ENCODE results near the gene SLC8B1.
A peak's percentile ranks its signal among the peaks of the same experiment; 100 is the strongest.

SLC8B1 gene

GRCh38 chr12:113292091-113292490 is 42.8 kb downstream of the SLC8B1 start:
- DNase-seq = no peak

GRCh38 chr12:113291586-113291985 is 43.3 kb downstream of the SLC8B1 start:
- DNase-seq = no peak

GRCh38 chr12:113290506-113290905 is 44.4 kb downstream of the SLC8B1 start:
- no peak for DNase-seq

- DNase-seq = no peak
Measured at GRCh38 chr12:113289361-113289760, 45.5 kb downstream of the SLC8B1 start.

GRCh38 chr12:113287899-113288282 is 47.0 kb downstream of the SLC8B1 start:
- no peak for DNase-seq

GRCh38 chr12:113287146-113287898 is 47.6 kb downstream of the SLC8B1 start:
- no peak for DNase-seq

- no peak for DNase-seq
Measured at GRCh38 chr12:113286712-113287111, 48.2 kb downstream of the SLC8B1 start.

- DNase-seq = no peak
Measured at GRCh38 chr12:113285679-113286610, 49.0 kb downstream of the SLC8B1 start.

- no peak for DNase-seq
Measured at GRCh38 chr12:113284751-113285150, 50.2 kb downstream of the SLC8B1 start.

DNA sequence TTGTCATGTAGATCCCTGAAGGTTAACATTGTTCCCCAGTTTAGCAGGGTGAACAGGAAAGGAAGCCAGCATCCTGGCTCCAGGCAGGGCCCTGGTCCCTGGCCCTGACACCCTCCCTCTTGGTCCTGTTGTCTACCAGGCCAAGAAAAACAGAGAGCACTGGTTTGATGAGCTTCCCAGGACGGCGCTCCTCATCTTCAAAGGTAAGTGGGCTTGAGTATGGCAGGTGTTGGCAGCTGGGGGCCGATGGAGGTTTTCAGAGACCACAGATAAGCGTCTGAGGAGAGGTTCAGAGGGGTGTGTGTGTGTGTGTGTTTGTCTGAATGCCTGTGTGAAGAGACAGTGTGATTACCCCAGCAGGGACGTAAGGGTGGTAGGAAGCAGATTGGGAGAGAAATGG is 56.3 kb downstream of the SLC8B1 start:
- no peak for DNase-seq

DNA sequence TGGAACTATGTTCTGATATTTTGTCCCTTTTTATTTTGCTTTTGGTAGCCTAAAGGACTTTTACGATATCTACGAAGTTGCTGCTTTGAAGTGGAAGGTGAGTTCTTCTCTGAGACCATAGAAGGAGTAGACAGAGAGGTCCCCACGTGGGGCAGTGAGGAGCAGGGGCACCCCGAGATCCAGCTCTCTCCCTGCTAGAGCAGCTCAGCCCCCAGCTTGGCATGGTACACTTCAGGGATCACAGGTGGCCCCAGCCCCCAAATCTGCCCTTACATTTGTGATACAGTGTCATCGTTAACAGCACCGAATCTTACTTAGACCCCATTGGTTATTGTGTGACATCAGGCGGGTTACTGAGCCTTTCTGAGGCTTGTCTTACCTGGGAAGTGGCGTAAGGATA is 56.8 kb downstream of the SLC8B1 start:
- no peak for DNase-seq

GRCh38 chr12:113277511-113277910 is 57.4 kb downstream of the SLC8B1 start:
- no peak for DNase-seq

DNA sequence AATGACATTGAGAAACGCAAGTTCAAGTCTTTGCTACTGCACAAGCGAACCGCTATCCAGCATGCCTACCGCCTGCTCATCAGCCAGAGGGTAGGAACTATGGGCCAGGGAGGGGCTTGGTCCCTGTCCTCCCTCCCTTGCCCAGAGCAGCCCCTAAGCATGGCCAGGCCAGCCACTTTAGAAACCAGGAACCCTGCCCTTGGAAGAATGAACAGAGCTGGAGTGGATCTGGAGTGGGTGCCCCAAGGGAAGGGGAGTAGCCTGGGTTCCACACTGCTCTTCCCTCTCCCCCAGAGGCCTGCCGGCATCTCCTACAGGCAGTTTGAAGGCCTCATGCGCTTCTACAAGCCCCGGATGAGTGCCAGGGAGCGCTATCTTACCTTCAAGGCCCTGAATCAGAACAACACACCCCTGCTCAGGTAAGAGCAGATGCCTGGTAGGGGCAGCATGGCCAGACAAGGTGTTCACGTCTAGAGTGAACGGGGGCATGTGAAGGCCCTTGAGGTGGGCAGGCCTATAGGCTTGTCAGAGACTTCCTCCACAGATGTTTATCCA is 57.9 kb downstream of the SLC8B1 start:
- no peak for DNase-seq

DNA sequence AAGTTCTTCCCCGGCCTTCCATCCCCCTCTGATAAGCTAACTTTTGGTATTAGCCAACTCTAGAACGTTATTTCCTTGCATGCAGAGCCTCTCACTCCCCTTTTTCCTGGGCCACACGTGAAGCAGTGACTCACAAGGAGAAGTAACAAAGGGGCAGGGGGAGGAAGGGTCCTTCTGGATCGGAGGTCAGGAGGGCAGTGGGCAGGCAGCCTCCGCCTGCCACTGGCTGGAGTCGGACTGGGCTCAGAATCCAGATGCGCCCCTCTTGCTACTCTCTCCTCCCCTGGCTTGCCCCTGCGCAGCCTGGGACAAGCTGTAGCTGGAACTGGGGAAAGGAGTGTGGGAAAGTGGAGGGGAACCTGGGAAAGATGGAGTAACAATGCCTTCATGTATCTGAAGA is 58.6 kb downstream of the SLC8B1 start:
- no peak for DNase-seq

- no peak for DNase-seq
Measured at GRCh38 chr12:113274848-113275247, 60.1 kb downstream of the SLC8B1 start.

GRCh38 chr12:113273053-113273725 is 61.7 kb downstream of the SLC8B1 start:
- no peak for DNase-seq

DNA sequence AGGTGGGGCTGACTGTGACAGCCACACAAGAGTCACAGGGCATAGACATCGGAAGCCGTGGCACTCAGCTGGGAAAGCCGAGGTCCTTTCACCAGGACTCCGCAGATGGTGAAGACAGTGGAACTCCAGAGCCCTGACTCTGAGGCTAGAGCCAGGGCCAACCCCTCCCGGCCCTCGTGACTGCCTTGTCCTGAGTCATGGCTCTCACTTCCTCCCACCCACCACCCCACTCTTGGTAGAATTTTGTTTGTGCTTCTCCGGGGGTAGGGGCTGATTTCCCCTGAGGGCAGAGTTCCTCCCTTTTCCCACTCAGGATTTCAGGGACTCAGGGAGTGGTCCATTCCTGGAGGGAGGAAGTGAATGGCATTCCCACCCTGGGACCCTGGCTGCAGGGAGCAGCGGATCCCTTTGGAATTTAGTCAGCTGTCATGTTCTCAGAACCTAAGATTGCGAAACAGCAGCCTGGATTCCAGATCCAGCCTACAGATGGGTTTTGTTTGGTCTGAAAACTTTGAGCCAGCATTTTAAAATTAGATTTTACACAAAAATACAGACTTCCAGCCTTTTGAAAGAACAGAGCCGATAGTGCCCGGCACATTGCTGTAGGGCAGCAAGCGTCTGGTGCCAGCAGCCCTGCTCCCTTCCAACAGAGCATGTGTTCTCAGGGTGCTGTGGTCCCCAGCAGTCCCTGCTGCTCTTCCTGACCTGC is 62.9 kb downstream of the SLC8B1 start:
- peak; percentile 33 for DNase-seq

DNA sequence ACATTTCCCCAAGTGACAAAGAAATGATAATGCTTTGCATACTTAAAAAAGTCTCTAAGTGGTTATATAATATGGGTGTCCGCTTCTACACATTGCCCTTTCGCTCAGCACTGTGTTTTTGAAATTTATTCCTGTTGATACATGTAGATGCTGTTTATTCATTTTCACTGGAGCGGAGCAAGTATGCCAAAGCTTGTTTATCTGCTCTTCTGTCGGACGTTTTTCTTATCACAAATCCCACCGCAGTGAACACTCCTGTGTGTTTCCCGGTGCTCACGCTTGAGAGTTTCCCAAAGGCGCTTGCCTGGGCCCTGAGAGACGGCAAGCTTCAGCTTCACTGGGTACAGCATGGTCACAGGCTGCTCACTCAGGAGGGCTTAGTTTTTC is 63.5 kb downstream of the SLC8B1 start:
- no peak for DNase-seq

DNA sequence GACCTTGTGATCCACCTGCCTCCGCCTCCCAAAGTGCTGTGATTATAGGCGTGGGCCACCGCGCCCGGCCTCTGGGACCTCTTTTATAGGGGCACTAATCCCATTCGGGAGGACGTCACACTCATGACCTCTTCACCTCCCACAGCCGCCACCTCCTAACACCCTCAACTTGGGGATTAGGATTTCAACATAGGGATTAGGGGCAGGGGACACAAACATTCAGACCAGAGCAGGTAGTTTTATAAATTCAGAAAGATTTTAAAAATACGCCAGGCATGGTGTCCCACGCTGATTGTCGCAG is 64.2 kb downstream of the SLC8B1 start:
- DNase-seq = no peak

DNA sequence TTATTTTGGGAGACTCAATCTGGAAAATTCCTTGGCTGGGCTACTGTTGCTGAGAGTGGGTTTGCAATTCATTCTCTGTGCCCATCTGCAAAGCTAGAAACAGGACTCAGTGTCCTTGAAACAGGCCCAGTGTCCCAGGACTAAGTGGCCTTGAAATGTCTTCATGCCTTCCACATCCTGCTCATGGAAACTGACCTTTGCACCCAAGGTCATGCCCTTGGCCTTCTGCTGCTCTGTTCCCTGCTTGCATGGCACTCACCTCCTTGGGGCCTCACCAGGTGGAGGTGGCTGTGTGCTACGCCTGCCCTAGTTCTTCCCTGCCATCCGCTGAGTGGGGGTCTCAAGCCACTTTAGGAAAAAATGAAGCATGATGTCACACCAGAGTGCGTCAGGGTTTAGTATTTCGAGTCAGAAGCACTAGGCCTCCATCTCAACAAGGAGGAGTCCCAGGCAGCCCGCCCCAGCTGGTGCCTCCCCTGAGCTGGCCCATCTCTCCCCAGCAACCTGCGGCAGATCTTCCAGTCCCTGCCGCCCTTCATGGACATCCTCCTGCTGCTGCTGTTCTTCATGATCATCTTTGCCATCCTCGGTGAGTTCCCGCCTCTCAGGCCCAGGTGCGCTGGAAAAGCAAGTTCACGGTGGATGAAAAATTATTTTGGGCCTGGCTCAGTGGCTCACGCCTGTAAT is 65.5 kb downstream of the SLC8B1 start:
- DNase-seq = no peak

GRCh38 chr12:113268621-113269020 is 66.3 kb downstream of the SLC8B1 start:
- DNase-seq = no peak

DNA sequence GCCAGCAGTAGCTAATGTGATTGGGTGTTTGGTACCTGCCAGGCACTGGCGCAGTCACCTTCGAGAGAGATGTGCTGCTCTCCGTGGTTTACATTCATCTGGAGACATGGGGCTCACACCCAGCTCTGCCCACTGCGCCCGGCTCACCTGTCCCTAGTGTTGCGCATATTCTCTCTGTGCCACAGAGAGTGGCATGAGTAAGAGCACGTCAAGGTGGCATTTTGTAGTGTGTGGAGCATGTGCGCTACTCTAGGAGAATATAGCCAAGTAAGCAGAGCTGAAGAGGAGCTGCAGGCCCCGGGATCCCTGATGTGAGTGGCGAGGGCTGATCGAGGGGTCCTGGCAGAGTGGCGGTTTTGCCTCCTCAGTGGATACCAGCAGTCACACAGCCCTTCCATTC is 66.8 kb downstream of the SLC8B1 start:
- no peak for DNase-seq

Measured in CD4-positive, alpha-beta T cell treated with Interleukin-15 for 1 hour (primary cell).